GM23248 (cell line): Measurements from ENCODE around the gene RABL2A. TPM values are rescaled to one million over a fixed set of nuclear protein-coding genes. Genes with fewer than 3 reads are reported as not detected.

Experiments used
- DNase-seq: peaks from one replicate; pipeline ENCODE4 v3.0.0-alpha.2; 2015
- H2AFZ ChIP-seq: fragments of 200-600 bp; sonication (generic); 2 replicates; pipeline ENCODE4 v1.6.1; 2016; ENCODE audit warnings: antibody characterized with exemption
- H3F3A ChIP-seq: fragments of 200-600 bp; sonication (generic); 2 replicates; pipeline ENCODE4 v1.6.1; 2016; ENCODE audit warnings: mild to moderate bottlenecking, antibody characterized with exemption, mixed run types; ENCODE audit not compliant: insufficient read depth
- H3K27ac ChIP-seq: fragments of 200-600 bp; sonication (generic); 2 replicates; pipeline ENCODE4 v1.5.1; 2016; ENCODE audit warnings: mild to moderate bottlenecking
- H3K27me3 ChIP-seq: fragments of 200-600 bp; sonication (generic); replicated peaks from 2 replicates; pipeline ENCODE4 v1.6.1; 2016; ENCODE audit warnings: mild to moderate bottlenecking; ENCODE audit not compliant: insufficient read depth
- H3K36me3 ChIP-seq: fragments of 200-600 bp; sonication (generic); 2 replicates; pipeline ENCODE4 v1.6.1; 2016; ENCODE audit warnings: low read depth, mild to moderate bottlenecking
- H3K4me1 ChIP-seq: fragments of 200-600 bp; sonication (generic); 2 replicates; pipeline ENCODE4 v1.6.1; 2016; ENCODE audit warnings: mild to moderate bottlenecking; ENCODE audit not compliant: insufficient read depth
- H3K4me2 ChIP-seq: fragments of 200-600 bp; sonication (generic); one replicate; pipeline ENCODE4 v1.6.1; 2016; ENCODE audit warnings: mild to moderate bottlenecking; ENCODE audit not compliant: unreplicated experiment
- H3K4me3 ChIP-seq: fragments of 200-600 bp; sonication (generic); 2 replicates; pipeline ENCODE4 v1.5.1; 2016; ENCODE audit warnings: mild to moderate bottlenecking
- H3K79me2 ChIP-seq: fragments of 200-600 bp; sonication (generic); 2 replicates; pipeline ENCODE4 v1.6.1; 2016; ENCODE audit warnings: mild to moderate bottlenecking; ENCODE audit not compliant: insufficient read depth
- H3K9ac ChIP-seq: fragments of 200-600 bp; sonication (generic); 2 replicates; pipeline ENCODE4 v1.6.1; 2016; ENCODE audit warnings: mild to moderate bottlenecking
- H3K9me2 ChIP-seq: fragments of 200-600 bp; sonication (generic); 2 replicates; pipeline ENCODE4 v1.6.1; 2016; ENCODE audit warnings: mixed run types, mild to moderate bottlenecking, moderate library complexity; ENCODE audit not compliant: insufficient read depth
- H3K9me3 ChIP-seq: fragments of 200-600 bp; sonication (generic); one replicate; pipeline ENCODE4 v1.6.1; 2017; ENCODE audit warnings: low read depth
- H4K20me1 ChIP-seq: fragments of 200-600 bp; sonication (generic); 2 replicates; pipeline ENCODE4 v1.6.0; 2016; ENCODE audit not compliant: insufficient read depth
- EZH2 ChIP-seq: fragments of 200-600 bp; sonication (generic); IDR thresholded peaks from 2 replicates; pipeline ENCODE4 v1.6.1; 2018; ENCODE audit warnings: antibody characterized with exemption, mild to moderate bottlenecking; ENCODE audit not compliant: insufficient read depth, poor library complexity, severe bottlenecking
- EZH2phosphoT487 ChIP-seq: fragments of 200-600 bp; sonication (generic); IDR thresholded peaks from 2 replicates; pipeline ENCODE4 v1.6.1; 2018; ENCODE audit warnings: antibody characterized with exemption, moderate library complexity, mild to moderate bottlenecking, low read depth; ENCODE audit not compliant: insufficient read depth
- WGBS, 2 experiments: methylation state at CpG; one replicate each; pipeline ENCODE4 v1.1.6; 2015 to 2017; ENCODE audit warnings: low lambda C conversion rate in 2 of 2, low coverage in 1 of 2; ENCODE audit errors: missing lambda C conversion rate in 2 of 2; 5-methylcytosine and 5-hydroxymethylcytosine counted together
- in situ Hi-C: fragments of 300-500 bp; cut with MboI; formaldehyde crosslinking; loops from 2 replicates; pipeline ENCODE4 v1.15.0; 2020
- polyA plus RNA-seq: library from polyadenylated mRNA; unstranded; fragments of >200 nt; fragmentation: Nextera tagmentation; extraction: Ambion mirVana; gene quantifications from 2 replicates; pipeline ENCODE4 v1.2.1, GENCODE V29; 2016
- total RNA-seq: library from RNA; depleted of rRNA; stranded (reverse); fragments of >200 nt; shearing (Covaris generic); gene quantifications from 2 replicates; pipeline ENCODE4 v1.2.3, GENCODE V29; 2014

RABL2A gene
- total and polyA plus RNA-seq, 2 experiments from 2014 or later: 4.3 to 9.7 TPM

DNA sequence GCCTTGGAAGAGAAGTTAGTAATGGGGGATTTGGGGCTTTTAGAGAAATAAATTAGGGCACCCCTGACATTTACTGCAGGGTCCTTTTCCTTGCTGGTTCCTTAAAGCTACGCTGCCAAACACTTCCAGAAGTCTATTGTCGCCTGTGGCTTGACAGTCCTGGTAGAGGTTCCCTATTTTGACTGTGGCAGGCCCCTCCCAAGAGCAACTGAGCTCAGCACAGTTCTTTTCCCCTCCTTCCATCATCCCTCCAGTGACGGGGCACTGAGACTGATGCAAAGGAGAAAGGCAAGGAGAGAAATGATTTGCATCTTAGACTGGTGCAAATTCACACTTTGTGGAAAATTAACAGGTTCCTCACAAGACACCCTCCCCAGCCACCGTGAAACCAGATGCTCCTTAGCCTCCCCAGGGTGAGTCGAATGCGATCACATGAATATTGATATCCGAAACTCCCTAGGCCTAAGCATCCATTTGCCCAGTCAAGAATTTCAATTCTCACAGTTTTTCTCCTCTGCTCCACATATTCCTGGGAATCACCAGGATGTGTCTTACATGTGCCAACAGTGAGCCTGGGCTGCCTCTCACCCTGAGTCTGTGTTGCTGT lies 45.4 kb downstream of the RABL2A start:
- WGBS, 2 experiments: 53 to 55% methylated on average over 7 of the region's 7 CpGs
- H3K9me3 ChIP-seq: no peaks in the 10 kb centered on the region
- no peak overlapping the region for H3K4me2 ChIP-seq
- no peaks in the 10 kb centered on the region for H3K4me1 ChIP-seq
- H2AFZ ChIP-seq: no peak overlapping the region
- DNase-seq: no peak
- in situ Hi-C loops: no loop called here
- peaks cover 13% of the 10 kb centered on the region for H3K27me3 ChIP-seq
- no peak overlapping the region for H3K4me3 ChIP-seq
- no peaks in the 10 kb centered on the region for H3K9me2 ChIP-seq
- H4K20me1 ChIP-seq: no peaks in the 10 kb centered on the region
- TF ChIP-seq EZH2 (no peak), EZH2phosphoT487 (no peak)
- H3K79me2 ChIP-seq: no peaks in the 10 kb centered on the region
- H3K36me3 ChIP-seq: no peaks in the 10 kb centered on the region
- H3K9ac ChIP-seq: no peak overlapping the region
- no peaks in the 10 kb centered on the region for H3F3A ChIP-seq
- H3K27ac ChIP-seq: no peak overlapping the region

DNA sequence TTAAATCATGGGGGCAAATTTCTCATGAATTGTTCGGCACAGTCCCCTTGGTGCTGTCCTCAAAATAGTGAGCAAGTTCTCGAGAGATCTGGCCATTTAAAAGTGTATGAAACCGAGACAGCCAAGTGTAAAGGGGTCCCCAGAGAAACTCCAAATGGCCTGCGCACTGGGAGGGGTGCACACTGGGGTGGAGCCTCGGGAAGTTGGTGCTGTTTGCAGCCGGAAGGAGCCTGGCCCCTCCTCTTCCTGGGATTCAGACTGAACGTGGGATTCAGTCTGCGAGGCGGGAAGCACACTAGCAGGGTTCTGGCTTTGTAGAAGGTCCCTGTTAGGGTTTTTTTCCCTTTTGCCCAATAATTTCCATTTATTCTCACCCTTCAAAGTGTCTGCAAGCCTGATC lies 48.8 kb downstream of the RABL2A start:
- no peaks in the 10 kb centered on the region for H3K79me2 ChIP-seq
- no peaks in the 10 kb centered on the region for H3K9me3 ChIP-seq
- H3K9me2 ChIP-seq: no peaks in the 10 kb centered on the region
- peaks cover 14% of the 10 kb centered on the region for H3K27me3 ChIP-seq
- no peaks in the 10 kb centered on the region for H4K20me1 ChIP-seq
- no peak overlapping the region for H3K9ac ChIP-seq
- no peaks in the 10 kb centered on the region for H3F3A ChIP-seq
- WGBS, 2 experiments: 35 to 42% methylated on average over 9 of the region's 9 CpGs
- no peaks in the 10 kb centered on the region for H3K4me1 ChIP-seq
- H3K36me3 ChIP-seq: no peaks in the 10 kb centered on the region
- TF ChIP-seq EZH2phosphoT487: no peak
- no peak for TF ChIP-seq EZH2
- no peak overlapping the region for H3K4me2 ChIP-seq
- in situ Hi-C loops: no loop called here
- no peak overlapping the region for H2AFZ ChIP-seq
- no peak overlapping the region for H3K4me3 ChIP-seq
- H3K27ac ChIP-seq: no peak overlapping the region
- DNase-seq: no peak

DNA sequence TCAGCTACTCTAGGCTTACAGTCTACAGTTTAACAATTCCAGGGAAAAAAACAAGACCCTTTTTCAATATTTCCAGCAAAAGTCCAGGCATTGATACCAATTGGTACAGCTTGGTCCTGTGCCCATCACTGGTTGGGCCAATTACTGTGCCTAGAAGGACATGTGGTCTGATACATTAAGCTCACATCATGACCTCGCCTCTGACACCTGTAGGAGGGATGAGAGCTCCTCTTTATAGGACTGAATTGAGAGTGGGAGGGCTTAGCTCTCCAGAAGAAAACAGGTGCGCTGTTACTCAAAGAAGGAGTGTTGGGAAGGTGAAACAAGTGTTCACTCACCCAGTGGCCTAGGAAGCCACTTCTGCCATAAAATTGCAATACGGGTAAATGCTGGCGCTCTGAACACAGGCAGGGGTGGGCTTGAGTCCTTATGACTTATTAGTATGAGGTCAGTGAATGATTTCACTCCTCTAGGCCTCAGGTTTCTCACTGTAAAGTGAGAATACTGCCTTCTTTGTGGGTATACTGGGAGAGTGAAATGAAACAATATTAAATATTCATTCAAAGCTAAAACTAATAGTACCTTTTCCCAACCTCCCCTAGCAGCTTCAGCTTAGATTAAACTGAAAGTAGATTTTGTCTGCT lies 49.7 kb downstream of the RABL2A start:
- no peaks in the 10 kb centered on the region for H4K20me1 ChIP-seq
- no peak for DNase-seq
- TF ChIP-seq EZH2 (no peak), EZH2phosphoT487 (no peak)
- H3K9ac ChIP-seq: no peak overlapping the region
- no peak overlapping the region for H3K27ac ChIP-seq
- H2AFZ ChIP-seq: no peak overlapping the region
- no peak overlapping the region for H3K4me3 ChIP-seq
- no peaks in the 10 kb centered on the region for H3K4me1 ChIP-seq
- H3K9me3 ChIP-seq: no peaks in the 10 kb centered on the region
- H3K79me2 ChIP-seq: no peaks in the 10 kb centered on the region
- 65 to 68% methylated on average over 4 of the region's 4 CpGs for WGBS, 2 experiments
- no peak overlapping the region for H3K4me2 ChIP-seq
- no peaks in the 10 kb centered on the region for H3F3A ChIP-seq
- no peaks in the 10 kb centered on the region for H3K36me3 ChIP-seq
- H3K27me3 ChIP-seq: peaks cover 14% of the 10 kb centered on the region
- in situ Hi-C loops: no loop called here
- H3K9me2 ChIP-seq: no peaks in the 10 kb centered on the region

GRCh38 chr2:113677330-113677729 lies 50.3 kb downstream of the RABL2A start:
- TF ChIP-seq EZH2phosphoT487 (no peak), EZH2 (no peak)
- Histone ChIP-seq H3K27me3 (peaks cover 14% of the 10 kb centered on the region), H3K9me2 (no peaks in the 10 kb centered on the region), H3K36me3 (no peaks in the 10 kb centered on the region), H3K4me1 (no peaks in the 10 kb centered on the region), H4K20me1 (no peaks in the 10 kb centered on the region), H3F3A (no peaks in the 10 kb centered on the region), H3K4me2 (no peak overlapping the region), H3K9ac (no peak overlapping the region), H3K4me3 (no peak overlapping the region), H3K79me2 (no peaks in the 10 kb centered on the region), H3K9me3 (no peaks in the 10 kb centered on the region), H2AFZ (no peak overlapping the region), H3K27ac (no peak overlapping the region)
- WGBS, 2 experiments: 47 to 52% methylated on average over 2 of the region's 2 CpGs
- in situ Hi-C loops: no loop called here
- DNase-seq: no peak
